SK-N-MC (cell line): ENCODE results near the gene IRF9.

Experiments
- DNase-seq: peaks from one replicate; pipeline ENCODE4 v3.0.0-alpha.2; 2011; ENCODE audit warnings: low read depth, low spot score
- H3K27ac ChIP-seq: fragments of 200-600 bp; sonication (generic); 2 replicates; pipeline ENCODE4 v1.5.1; 2016; ENCODE audit warnings: mixed run types
- H3K36me3 ChIP-seq: fragments of 200-600 bp; sonication (generic); 2 replicates; pipeline ENCODE4 v1.6.1; 2017; ENCODE audit warnings: antibody characterized with exemption, low read length, mixed read lengths; ENCODE audit not compliant: insufficient read depth
- H3K4me3 ChIP-seq: fragments of 200-600 bp; sonication (generic); 2 replicates; pipeline ENCODE4 v1.5.1; 2016
- H3K9ac ChIP-seq: fragments of 200-600 bp; sonication (generic); 2 replicates; pipeline ENCODE4 v1.8.0; 2017; ENCODE audit warnings: mixed run types, mixed read lengths; ENCODE audit not compliant: insufficient read length
- H3K9me3 ChIP-seq: fragments of 200-600 bp; sonication (generic); 2 replicates; pipeline ENCODE4 v1.6.1; 2017; ENCODE audit warnings: low read depth, mild to moderate bottlenecking, antibody characterized with exemption, low read length, moderate library complexity, mixed read lengths
- EZH2 ChIP-seq: fragments of 200-600 bp; sonication (generic); IDR thresholded peaks from one replicate; pipeline ENCODE4 v1.6.1; 2017; ENCODE audit warnings: antibody characterized with exemption
- FOXP2 ChIP-seq: optimal IDR thresholded peaks from 2 replicates; pipeline ENCODE3; 2011; ENCODE audit warnings: mild to moderate bottlenecking, moderate library complexity; ENCODE audit not compliant: insufficient read depth; ENCODE audit errors: extremely low read length, control extremely low read depth
- POLR2AphosphoS5 ChIP-seq: IDR thresholded peaks from 2 replicates; pipeline ENCODE4 v1.6.1; 2012; ENCODE audit warnings: mild to moderate bottlenecking, low read depth, low read length, borderline replicate concordance

The IRF9 gene

GRCh38 chr14:24117179-24117578 lies 43.9 kb upstream of the IRF9 start:
- no peak overlapping the region for H3K9ac ChIP-seq
- H3K9me3 ChIP-seq: no peaks in the 10 kb centered on the region

GRCh38 chr14:24119691-24120090 lies 41.4 kb upstream of the IRF9 start:
- Histone ChIP-seq H3K9ac (no peak overlapping the region), H3K36me3 (peaks cover 14% of the 10 kb centered on the region; the same call in 1 of the 2 replicates), H3K4me3 (no peak overlapping the region), H3K9me3 (no peaks in the 10 kb centered on the region), H3K27ac (no peak overlapping the region)
- TF ChIP-seq FOXP2 (no peak), POLR2AphosphoS5 (no peak), EZH2 (no peak)
- no peak for DNase-seq

More at GRCh38 chr14:24117179-24117578, 43.9 kb upstream of the IRF9 start:
- no peak for DNase-seq
- no peak for TF ChIP-seq POLR2AphosphoS5
- TF ChIP-seq FOXP2: no peak
- no peak for TF ChIP-seq EZH2
- no peak overlapping the region for H3K27ac ChIP-seq
- H3K36me3 ChIP-seq: peaks cover 14% of the 10 kb centered on the region; the same call in 1 of the 2 replicates
- H3K4me3 ChIP-seq: no peak overlapping the region

- Histone ChIP-seq H3K4me3 (no peak overlapping the region), H3K36me3 (peaks cover 14% of the 10 kb centered on the region; the same call in 1 of the 2 replicates), H3K9me3 (no peaks in the 10 kb centered on the region), H3K9ac (no peak overlapping the region), H3K27ac (no peak overlapping the region)
- DNase-seq: no peak
- no peak for TF ChIP-seq POLR2AphosphoS5
- no peak for TF ChIP-seq EZH2
- TF ChIP-seq FOXP2: no peak
Observed at GRCh38 chr14:24121210-24121609, 39.9 kb upstream of the IRF9 start.

GRCh38 chr14:24122416-24122815 lies 38.6 kb upstream of the IRF9 start:
- H3K36me3 ChIP-seq: peaks cover 14% of the 10 kb centered on the region; the same call in 1 of the 2 replicates
- no peak for DNase-seq
- TF ChIP-seq EZH2: no peak
- no peak for TF ChIP-seq FOXP2
- TF ChIP-seq POLR2AphosphoS5: no peak

GRCh38 chr14:24122898-24123297 lies 38.2 kb upstream of the IRF9 start:
- H3K9ac ChIP-seq: no peak overlapping the region
- no peaks in the 10 kb centered on the region for H3K9me3 ChIP-seq
- TF ChIP-seq FOXP2 (no peak), EZH2 (no peak), POLR2AphosphoS5 (no peak)
- peaks cover 14% of the 10 kb centered on the region; the same call in 1 of the 2 replicates for H3K36me3 ChIP-seq
- H3K4me3 ChIP-seq: no peak overlapping the region
- no peak for DNase-seq
- no peak overlapping the region for H3K27ac ChIP-seq

More at GRCh38 chr14:24122416-24122815, 38.6 kb upstream of the IRF9 start:
- H3K4me3 ChIP-seq: no peak overlapping the region
- H3K9ac ChIP-seq: no peak overlapping the region
- H3K27ac ChIP-seq: no peak overlapping the region
- H3K9me3 ChIP-seq: no peaks in the 10 kb centered on the region

GRCh38 chr14:24123424-24124417 lies 37.3 kb upstream of the IRF9 start:
- Histone ChIP-seq H3K9ac (no peak overlapping the region), H3K36me3 (peaks cover 10% of the 10 kb centered on the region; the same call in 1 of the 2 replicates), H3K4me3 (no peak overlapping the region), H3K27ac (no peak overlapping the region), H3K9me3 (no peaks in the 10 kb centered on the region)
- no peak for DNase-seq
- no peak for TF ChIP-seq POLR2AphosphoS5
- no peak for TF ChIP-seq FOXP2

- no peak overlapping the region for H3K27ac ChIP-seq
- H3K9me3 ChIP-seq: no peaks in the 10 kb centered on the region
Observed at GRCh38 chr14:24126939-24127338, 34.1 kb upstream of the IRF9 start.

GRCh38 chr14:24127673-24128072 lies 33.4 kb upstream of the IRF9 start:
- TF ChIP-seq EZH2 (no peak), POLR2AphosphoS5 (no peak), FOXP2 (no peak)
- H3K36me3 ChIP-seq: no peaks in the 10 kb centered on the region; the same call in 1 of the 2 replicates
- no peak for DNase-seq
- no peaks in the 10 kb centered on the region for H3K9me3 ChIP-seq
- no peak overlapping the region for H3K4me3 ChIP-seq
- no peak overlapping the region for H3K9ac ChIP-seq
- H3K27ac ChIP-seq: no peak overlapping the region

More at GRCh38 chr14:24126939-24127338, 34.1 kb upstream of the IRF9 start:
- no peak for DNase-seq
- TF ChIP-seq POLR2AphosphoS5: no peak
- TF ChIP-seq FOXP2: no peak
- TF ChIP-seq EZH2: no peak
- Histone ChIP-seq H3K9ac (no peak overlapping the region), H3K4me3 (no peak overlapping the region), H3K36me3 (no peaks in the 10 kb centered on the region; the same call in 1 of the 2 replicates)

- H3K27ac ChIP-seq: no peak overlapping the region
- no peaks in the 10 kb centered on the region for H3K36me3 ChIP-seq
- TF ChIP-seq POLR2AphosphoS5 (no peak), FOXP2 (no peak), EZH2 (no peak)
- H3K4me3 ChIP-seq: no peak overlapping the region
- H3K9ac ChIP-seq: no peak overlapping the region
- H3K9me3 ChIP-seq: no peaks in the 10 kb centered on the region
- DNase-seq: no peak
Observed at GRCh38 chr14:24129410-24129998, 31.6 kb upstream of the IRF9 start.
